ENCODE measurements around the gene NT5C2. TPM values are rescaled to one million over a fixed set of nuclear protein-coding genes. Genes with fewer than 3 reads are reported as not detected.

The NT5C2 gene
- total and polyA plus RNA-seq, 2 donors (not counting 1 experiment from before 2014, with no cell fraction given): 38.6 to 80.8 TPM

- Histone ChIP-seq H3K9me3 (ENCODE audit: control extremely low read depth in 1 of 3, control insufficient read depth in 2 of 3, insufficient read depth in 1 of 3, low read length in 2 of 3) (no peaks in the 10 kb centered on the region), H3K4me1 (ENCODE audit: control insufficient read depth in 2 of 2, insufficient read depth in 2 of 2, low read length in 2 of 2) (no peaks in the 10 kb centered on the region), H3K36me3 (replicated peaks in 1 of 2; ENCODE audit: control extremely low read depth in 1 of 2, control insufficient read depth in 1 of 2, extremely low read depth in 1 of 2, insufficient read depth in 2 of 2, low read length in 1 of 2) (peaks cover 2 to 5% of the 10 kb centered on the region in 2 experiments), H2AFZ (ENCODE audit: insufficient read depth, low read depth, low read length, poor library complexity, severe bottlenecking) (no peak overlapping the region), H3K9ac (ENCODE audit: low read length) (no peak overlapping the region), H3K4me3 (ENCODE audit: control extremely low read depth in 1 of 5, extremely low read depth in 1 of 5, insufficient read depth in 1 of 5, low read depth in 2 of 5, low read length in 4 of 5) (no peak overlapping the region), H3K79me2 (ENCODE audit: control insufficient read depth, insufficient read depth, low read length) (peaks cover 20% of the 10 kb centered on the region), H3K27me3 (replicated peaks in 1 of 4; ENCODE audit: control extremely low read depth in 1 of 4, control insufficient read depth in 3 of 4, insufficient read depth in 4 of 4, low read length in 3 of 4) (no peaks in the 10 kb centered on the region), H3K27ac (ENCODE audit: low read length in 2 of 2) (no peak overlapping the region), H3K4me2 (replicated peaks; ENCODE audit: low read depth, low read length, poor library complexity, severe bottlenecking) (no peak overlapping the region), H4K20me1 (ENCODE audit: control insufficient read depth, insufficient read depth, low read length, poor library complexity, severe bottlenecking) (peaks cover 19% of the 10 kb centered on the region)
- no peak for ATAC-seq (ENCODE audit: low read depth)
- Mint-ChIP-seq H3K4me1 (peaks cover 2% of the 10 kb centered on the region), H3K9me3 (ENCODE audit: insufficient read depth) (no peaks in the 10 kb centered on the region), H3K4me3 (no peak overlapping the region), H3K27ac (no peak overlapping the region), H3K27me3 (no peaks in the 10 kb centered on the region)
- intact Hi-C loops (cut with micrococcal nuclease): no loop called here
- WGBS (ENCODE audit: insufficient coverage): 33% methylated on average over 1 of the region's 8 CpGs
- POLR2A ChIA-PET: no interaction called here
- CTCF ChIA-PET: interaction anchor here (0.9 to 1.7 kb wide), 2 partner anchors 91 to 236 kb away, joined by 3 to 6 read pairs; partner anchors contain the start of gene CNNM2
- no peak for TF ChIP-seq EZH2 (IDR thresholded peaks at IDR 0.05; ENCODE audit: borderline replicate concordance, insufficient read depth, low read depth, low read length, poor library complexity, severe bottlenecking)
- TF ChIP-seq, protein P1, sequence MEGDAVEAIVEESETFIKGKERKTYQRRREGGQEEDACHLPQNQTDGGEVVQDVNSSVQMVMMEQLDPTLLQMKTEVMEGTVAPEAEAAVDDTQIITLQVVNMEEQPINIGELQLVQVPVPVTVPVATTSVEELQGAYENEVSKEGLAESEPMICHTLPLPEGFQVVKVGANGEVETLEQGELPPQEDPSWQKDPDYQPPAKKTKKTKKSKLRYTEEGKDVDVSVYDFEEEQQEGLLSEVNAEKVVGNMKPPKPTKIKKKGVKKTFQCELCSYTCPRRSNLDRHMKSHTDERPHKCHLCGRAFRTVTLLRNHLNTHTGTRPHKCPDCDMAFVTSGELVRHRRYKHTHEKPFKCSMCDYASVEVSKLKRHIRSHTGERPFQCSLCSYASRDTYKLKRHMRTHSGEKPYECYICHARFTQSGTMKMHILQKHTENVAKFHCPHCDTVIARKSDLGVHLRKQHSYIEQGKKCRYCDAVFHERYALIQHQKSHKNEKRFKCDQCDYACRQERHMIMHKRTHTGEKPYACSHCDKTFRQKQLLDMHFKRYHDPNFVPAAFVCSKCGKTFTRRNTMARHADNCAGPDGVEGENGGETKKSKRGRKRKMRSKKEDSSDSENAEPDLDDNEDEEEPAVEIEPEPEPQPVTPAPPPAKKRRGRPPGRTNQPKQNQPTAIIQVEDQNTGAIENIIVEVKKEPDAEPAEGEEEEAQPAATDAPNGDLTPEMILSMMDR (IDR thresholded peaks at IDR 0.05): no peak
- no peak for DNase-seq
Observed at GRCh38 chr10:103153302-103154197, 39.5 kb downstream of the NT5C2 start.

- H3K4me1 ChIP-seq (ENCODE audit: control insufficient read depth in 2 of 2, insufficient read depth in 2 of 2, low read length in 2 of 2): no peaks in the 10 kb centered on the region
- ATAC-seq (ENCODE audit: low read depth) (no peak), DNase-seq (no peak)
- H3K9me3 ChIP-seq (ENCODE audit: control extremely low read depth in 1 of 3, control insufficient read depth in 2 of 3, insufficient read depth in 1 of 3, low read length in 2 of 3): no peaks in the 10 kb centered on the region
- H3K9ac ChIP-seq (ENCODE audit: low read length): no peak overlapping the region
- no peak overlapping the region for H3K27ac ChIP-seq (ENCODE audit: low read length in 2 of 2)
- no peak overlapping the region for H2AFZ ChIP-seq (ENCODE audit: insufficient read depth, low read depth, low read length, poor library complexity, severe bottlenecking)
- CTCF ChIA-PET: no interaction called here
- H3K79me2 ChIP-seq (ENCODE audit: control insufficient read depth, insufficient read depth, low read length): peaks cover 9% of the 10 kb centered on the region
- H3K36me3 ChIP-seq (replicated peaks in 1 of 2; ENCODE audit: control extremely low read depth in 1 of 2, control insufficient read depth in 1 of 2, extremely low read depth in 1 of 2, insufficient read depth in 2 of 2, low read length in 1 of 2): peaks cover 3% of the 10 kb centered on the region in 2 experiments
- Mint-ChIP-seq H3K4me1 (peaks cover 2% of the 10 kb centered on the region), H3K27ac (no peak overlapping the region), H3K9me3 (ENCODE audit: insufficient read depth) (no peaks in the 10 kb centered on the region), H3K27me3 (no peaks in the 10 kb centered on the region), H3K4me3 (no peak overlapping the region)
- no peaks in the 10 kb centered on the region for H3K27me3 ChIP-seq (replicated peaks in 1 of 4; ENCODE audit: control extremely low read depth in 1 of 4, control insufficient read depth in 3 of 4, insufficient read depth in 4 of 4, low read length in 3 of 4)
- no peak overlapping the region for H3K4me2 ChIP-seq (replicated peaks; ENCODE audit: low read depth, low read length, poor library complexity, severe bottlenecking)
- intact Hi-C loops (cut with micrococcal nuclease): no loop called here
- 100% methylated on average over 1 of the region's 2 CpGs for WGBS (ENCODE audit: insufficient coverage)
- H3K4me3 ChIP-seq (ENCODE audit: control extremely low read depth in 1 of 5, extremely low read depth in 1 of 5, insufficient read depth in 1 of 5, low read depth in 2 of 5, low read length in 4 of 5): no peak overlapping the region
- POLR2A ChIA-PET: no interaction called here
- no peak for TF ChIP-seq EZH2 (IDR thresholded peaks at IDR 0.05; ENCODE audit: borderline replicate concordance, insufficient read depth, low read depth, low read length, poor library complexity, severe bottlenecking)
- TF ChIP-seq, protein P1 (IDR thresholded peaks at IDR 0.05): no peak
- peaks cover 4% of the 10 kb centered on the region for H4K20me1 ChIP-seq (ENCODE audit: control insufficient read depth, insufficient read depth, low read length, poor library complexity, severe bottlenecking)
Observed at GRCh38 chr10:103149991-103150622, 43.0 kb downstream of the NT5C2 start.

All from B cell (primary cell).